Kidney glomerular epithelial cell (primary cell): ENCODE results near the gene ANKRD18A.
A peak's percentile ranks its signal among the peaks of the same experiment; 100 is the strongest.
"Not testable (repeated sequence)": the region's sequence is repeated elsewhere in the genome, so short reads cannot be mapped to it uniquely, and the experiment has no call there.

Experiments used
- DNase-seq: peaks from one replicate; lab custom pipeline; 2025; lab: John Stamatoyannopoulos, UW

ANKRD18A gene

DNA sequence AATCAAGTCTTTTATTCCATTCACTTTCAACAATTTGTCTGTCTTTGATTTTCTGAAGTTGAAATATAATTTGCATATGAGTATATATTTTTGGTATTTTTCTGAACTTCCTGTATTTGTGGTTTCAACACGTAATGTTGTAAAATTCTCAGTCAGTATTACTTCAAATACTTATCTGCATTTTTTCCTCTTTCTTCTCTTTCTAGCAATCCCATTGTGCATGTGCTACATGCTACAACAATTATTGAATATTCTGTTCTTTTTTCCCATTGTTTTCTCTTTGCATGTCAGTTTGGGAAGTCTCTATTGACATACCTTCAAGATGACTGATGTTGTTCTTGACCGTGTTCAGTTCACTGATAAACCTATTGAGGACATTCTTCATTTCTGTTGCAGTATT, 5.6 kb upstream of the ANKRD18A start:
- DNase-seq: no peak

DNA sequence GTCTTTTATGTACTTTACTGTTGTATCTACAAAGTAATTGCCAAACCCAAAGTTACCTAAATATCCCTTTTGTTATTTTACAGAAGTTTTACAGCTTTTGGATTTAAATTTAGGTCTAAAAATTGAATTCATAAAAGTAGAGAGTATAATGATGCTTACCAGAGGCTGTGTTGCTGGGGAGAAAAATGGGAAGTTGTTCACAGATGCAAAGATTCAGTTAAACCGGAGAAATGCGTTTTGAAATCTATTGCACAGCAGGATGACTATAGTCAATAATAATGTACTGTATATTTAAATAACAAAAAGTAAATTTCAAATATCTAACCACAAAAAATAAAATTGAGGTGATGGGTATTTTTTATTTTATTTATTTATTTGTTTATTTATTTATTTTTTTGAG, 2.6 kb upstream of the ANKRD18A start:
- no peak for DNase-seq

- DNase-seq: peak; percentile 24
Observed at GRCh38 chr9:38622288-38622674, 1.9 kb upstream of the ANKRD18A start.

DNA sequence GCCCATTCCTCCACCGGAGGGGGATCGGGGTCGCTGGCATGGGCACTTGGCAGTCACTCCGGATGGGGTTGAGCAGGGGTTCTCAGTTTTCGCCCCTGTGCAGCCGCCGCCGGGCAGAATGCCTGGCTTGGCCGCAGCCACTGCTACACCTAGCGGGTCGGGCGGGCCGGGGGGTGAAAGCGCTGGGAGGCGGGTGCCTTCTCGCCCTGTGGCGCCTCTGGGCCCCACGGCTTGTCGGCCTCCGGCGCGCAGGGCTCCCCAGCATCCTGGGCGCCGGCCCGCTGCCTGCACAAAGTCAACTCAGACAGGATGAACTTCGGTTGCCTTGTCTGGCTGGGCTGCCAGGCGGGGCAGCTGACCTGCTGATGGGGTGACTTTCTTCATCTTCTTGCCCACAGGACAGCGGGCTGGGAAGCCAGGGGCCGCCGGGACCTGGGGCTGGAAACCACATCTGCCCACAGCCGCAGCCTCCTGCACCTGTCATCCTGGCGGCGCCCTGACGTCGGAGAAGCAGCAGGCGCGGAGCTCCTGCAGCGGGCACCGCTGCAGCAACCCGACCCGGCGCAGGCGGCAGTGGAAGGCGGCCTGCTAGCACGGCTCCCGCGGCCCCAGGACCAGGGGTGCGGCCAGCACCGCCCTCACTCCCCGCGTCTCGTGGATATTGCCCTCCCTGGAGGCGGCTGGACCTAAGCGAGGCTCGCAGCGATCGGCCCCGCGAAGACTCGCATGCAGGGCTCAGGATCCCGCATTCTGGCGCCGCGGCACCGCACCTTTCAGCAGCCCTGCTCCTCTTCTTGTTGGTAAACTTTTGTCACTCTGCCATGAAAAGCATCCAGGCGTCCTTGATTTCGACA, 1.3 kb upstream of the ANKRD18A start:
- DNase-seq: peak; percentile 29

GRCh38 chr9:38619556-38620447, 594 bp downstream of the ANKRD18A start:
- peak; percentile 16 for DNase-seq

DNA sequence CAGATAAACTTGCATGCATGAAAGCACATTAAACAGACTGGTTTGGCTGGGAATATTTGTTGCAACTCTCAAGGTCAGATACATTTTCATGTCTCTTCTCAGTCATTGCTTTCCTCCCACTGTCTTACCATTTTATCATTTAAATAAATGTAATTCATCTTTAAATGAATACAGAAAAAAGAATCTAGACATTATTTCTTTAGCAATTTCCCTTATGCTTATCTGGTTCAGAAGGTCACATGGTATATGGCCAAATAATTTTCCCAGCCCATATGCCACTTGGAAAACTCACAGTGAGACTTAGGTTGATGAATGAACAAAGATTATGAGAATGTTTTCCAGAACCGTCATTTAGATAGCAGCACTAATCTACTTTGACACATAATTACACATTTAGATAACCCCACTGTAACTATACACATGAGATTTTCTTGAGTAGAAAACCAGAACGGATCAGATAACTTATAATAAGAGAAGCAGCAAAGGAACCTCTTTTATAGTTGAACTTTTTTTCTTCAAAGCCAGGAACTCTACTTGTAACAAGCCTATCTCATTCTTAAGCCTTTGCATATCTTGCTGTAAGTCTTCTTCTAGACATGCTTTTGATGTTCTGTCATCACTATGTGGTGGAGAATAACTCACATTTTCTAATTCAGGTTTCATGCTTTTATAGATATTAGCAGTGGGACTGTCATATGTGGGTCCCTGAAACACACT, 22.2 kb downstream of the ANKRD18A start:
- DNase-seq: not testable (repeated sequence)

DNA sequence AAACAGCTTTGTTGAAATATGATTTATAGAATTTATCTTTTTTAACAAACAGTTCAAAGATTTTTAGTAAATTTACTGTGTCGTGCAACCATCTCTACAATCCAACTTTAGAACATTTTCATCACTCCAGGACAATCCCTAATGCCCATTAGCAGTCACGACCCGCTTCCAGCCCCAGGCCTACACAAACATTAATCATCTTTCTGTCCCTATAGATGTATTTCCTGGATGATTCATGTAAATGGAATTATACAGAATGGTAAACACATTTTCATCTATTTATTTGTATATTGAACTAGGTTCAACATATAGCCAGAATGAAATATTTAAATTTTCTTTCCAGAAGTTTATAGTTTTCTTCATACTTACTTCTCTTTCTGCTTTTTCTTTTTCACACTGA, 25.3 kb downstream of the ANKRD18A start:
- not testable (repeated sequence) for DNase-seq

DNA sequence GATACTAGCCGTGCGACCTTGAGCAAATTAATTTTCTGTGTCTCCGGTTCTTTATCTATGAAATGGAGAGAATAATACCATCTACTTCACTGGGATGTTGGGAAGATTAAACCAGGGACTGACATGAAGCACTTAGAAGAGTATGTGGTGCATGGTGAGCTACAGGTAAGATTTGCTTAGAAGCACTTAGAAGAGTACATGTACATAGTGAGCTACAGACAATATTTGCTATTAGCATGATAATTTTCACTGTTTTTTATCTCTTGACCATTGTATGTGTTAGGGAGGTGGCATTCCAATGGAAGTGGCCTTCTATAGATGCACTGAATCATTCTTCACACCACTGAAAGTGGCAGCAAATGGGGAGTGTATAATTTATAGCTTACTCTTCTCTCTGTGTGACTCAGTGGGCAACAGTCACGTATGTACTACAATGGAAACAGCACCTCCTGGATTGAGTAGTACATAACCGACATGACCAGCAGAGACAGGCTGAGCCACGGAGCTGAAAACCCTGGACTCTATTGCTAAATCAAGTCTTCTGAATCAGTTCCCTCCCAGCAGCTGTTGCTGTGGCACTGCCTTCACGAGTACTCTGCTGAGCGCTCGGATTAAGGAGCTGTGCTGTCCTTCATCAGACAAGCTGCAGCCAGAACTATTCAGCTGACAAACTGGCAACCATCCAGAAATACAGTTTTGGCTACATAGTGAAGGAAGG, 28.9 kb downstream of the ANKRD18A start:
- DNase-seq: not testable (repeated sequence)

GRCh38 chr9:38583765-38584164, 36.6 kb downstream of the ANKRD18A start:
- DNase-seq: not testable (repeated sequence)

- peak; percentile 5 for DNase-seq
Observed at GRCh38 chr9:38580112-38580511, 40.3 kb downstream of the ANKRD18A start.

GRCh38 chr9:38576181-38576580, 44.2 kb downstream of the ANKRD18A start:
- DNase-seq: not testable (repeated sequence)

- DNase-seq: not testable (repeated sequence)
Observed at GRCh38 chr9:38566048-38566447, 54.3 kb downstream of the ANKRD18A start.

DNA sequence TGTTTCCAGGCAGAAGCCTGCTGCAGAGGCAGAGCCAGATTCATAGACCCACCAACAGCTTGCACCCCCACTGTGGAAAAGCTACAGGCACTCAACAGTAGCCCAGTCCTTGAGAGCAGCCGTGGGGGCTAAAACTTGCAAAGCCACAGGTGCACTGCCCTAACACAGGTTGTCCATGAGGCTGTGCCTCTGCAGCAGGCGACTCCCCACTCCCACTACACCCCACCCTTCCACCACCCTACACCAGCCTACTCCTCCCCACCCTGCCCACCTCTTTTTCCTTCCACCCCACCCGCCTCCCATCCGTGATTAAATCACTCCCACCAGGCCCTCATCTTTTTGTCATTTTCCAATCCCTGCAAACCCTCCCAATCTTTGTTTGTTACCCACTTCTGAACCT, 55.2 kb downstream of the ANKRD18A start:
- not testable (repeated sequence) for DNase-seq

DNA sequence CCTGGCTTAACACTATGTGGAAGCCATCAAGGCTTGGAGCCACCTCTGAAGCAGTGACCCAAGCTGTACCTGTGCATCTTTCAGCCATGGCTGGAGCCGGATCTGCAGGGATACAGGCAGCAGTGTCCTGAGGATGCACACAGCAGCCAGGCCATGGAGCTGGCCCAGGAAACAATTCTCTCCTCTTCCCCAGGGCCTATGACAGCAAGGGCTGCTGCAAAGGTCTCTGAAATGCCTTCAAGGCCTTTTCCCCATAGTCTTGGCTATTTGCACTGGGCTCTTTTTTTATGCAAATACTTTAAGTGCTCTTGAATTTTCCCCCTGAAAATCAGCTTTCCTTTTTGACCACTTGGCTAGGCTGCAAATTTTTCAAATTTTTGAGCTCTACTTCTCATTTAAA, 56.5 kb downstream of the ANKRD18A start:
- not testable (repeated sequence) for DNase-seq

- DNase-seq: peak; percentile 3
Observed at GRCh38 chr9:38561134-38561533, 59.3 kb downstream of the ANKRD18A start.

DNA sequence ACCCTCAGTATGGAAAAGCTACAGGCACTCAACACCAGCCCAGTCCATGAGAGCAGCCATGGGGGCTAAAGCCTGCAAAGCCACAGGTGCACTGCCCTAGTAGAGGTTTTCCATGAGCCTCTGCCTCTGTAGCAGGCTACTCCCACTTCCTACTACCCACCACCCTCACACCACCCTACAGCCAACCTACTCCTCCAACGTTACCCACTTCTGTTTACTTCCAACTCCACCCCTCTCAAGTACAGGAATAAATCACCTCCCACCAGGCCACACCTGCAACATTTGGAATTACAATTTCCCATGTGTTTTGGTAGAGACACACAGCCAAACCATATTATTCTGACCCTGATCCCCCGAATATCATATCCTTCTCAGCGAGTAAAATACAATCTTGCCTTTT, 61.2 kb downstream of the ANKRD18A start:
- DNase-seq: not testable (repeated sequence)

DNA sequence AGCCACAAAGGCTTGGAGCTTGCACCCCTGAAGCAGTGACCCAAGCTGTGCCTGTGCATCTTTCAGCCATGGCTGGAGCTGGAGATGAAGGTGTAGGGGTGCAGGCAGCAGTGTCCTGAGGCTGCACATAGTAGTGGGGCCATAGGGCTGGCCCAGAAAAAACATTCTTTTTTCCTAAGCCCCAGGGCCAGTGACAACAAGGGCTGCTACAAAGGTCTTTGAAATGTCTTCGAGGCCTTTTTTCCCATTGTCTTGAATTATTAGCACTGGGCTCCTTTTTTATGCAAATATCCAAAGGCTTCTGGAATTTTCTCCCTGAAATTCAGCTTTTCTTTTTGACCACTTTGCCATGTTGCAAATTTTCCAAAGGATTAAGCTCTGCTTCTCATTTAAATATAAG, 62.6 kb downstream of the ANKRD18A start:
- DNase-seq: not testable (repeated sequence)

- not testable (repeated sequence) for DNase-seq
Observed at GRCh38 chr9:38554966-38555365, 65.4 kb downstream of the ANKRD18A start.

GRCh38 chr9:38553019-38553418, 67.4 kb downstream of the ANKRD18A start:
- not testable (repeated sequence) for DNase-seq

- not testable (repeated sequence) for DNase-seq
Observed at GRCh38 chr9:38546497-38547163, 73.8 kb downstream of the ANKRD18A start.

DNA sequence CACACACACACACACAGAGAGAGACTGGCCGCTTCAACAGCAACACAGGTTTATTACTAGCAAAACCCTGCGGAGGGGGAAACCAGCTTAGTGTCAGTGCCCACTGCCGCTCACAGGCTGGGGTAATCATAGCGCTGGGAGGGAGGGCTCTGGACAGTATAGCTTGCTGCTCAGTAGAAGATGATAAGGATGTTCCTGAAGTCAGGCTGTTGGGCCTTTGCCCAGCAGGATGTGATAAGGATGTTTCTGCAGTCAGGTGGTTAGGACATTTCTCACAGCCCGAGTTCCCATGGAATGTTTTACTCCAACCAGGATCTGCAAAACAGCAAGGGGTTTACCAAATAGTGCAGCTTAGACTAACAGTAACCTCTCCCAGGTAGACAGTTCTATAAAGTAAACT, 79.9 kb downstream of the ANKRD18A start:
- not testable (repeated sequence) for DNase-seq
